GM18951 (cell line): ENCODE data around the gene SGMS1.

Experiments used
- POLR2A ChIP-seq: IDR thresholded peaks from 4 replicates; pipeline ENCODE4 v1.6.1; 2011; ENCODE audit warnings: mild to moderate bottlenecking; ENCODE audit not compliant: insufficient read length, insufficient read depth; ENCODE audit errors: extremely low read depth
- in situ Hi-C: fragments of 300-500 bp; cut with MboI; formaldehyde crosslinking; loops from one replicate; pipeline ENCODE4 v1.12.0; 2022; ENCODE audit warnings: low sequenced_read_pairs, mixed read lengths, inconsistent platforms; ENCODE audit not compliant: unreplicated experiment

Gene SGMS1

DNA sequence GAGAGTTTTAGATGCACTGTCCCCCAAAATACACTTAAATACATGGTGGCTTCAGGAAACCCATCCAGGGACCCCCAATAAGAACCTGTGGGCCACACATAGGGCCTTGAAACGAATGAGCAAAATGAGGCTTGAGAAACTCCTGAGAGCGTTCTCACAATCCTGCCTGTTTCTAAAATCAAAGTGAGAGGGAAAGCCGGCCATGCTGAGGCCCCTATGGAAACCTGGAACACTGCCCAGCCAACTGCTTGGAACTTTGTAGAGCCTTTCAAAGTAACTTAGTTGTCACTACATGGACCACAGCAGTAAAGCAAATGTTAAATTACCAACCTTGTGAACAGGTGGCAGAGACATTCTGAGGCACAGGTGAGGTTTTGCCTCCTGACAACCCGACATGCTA lies 13.4 kb downstream of the SGMS1 start:
- in situ Hi-C loops = no loop called here
- no peak for TF ChIP-seq POLR2A

DNA sequence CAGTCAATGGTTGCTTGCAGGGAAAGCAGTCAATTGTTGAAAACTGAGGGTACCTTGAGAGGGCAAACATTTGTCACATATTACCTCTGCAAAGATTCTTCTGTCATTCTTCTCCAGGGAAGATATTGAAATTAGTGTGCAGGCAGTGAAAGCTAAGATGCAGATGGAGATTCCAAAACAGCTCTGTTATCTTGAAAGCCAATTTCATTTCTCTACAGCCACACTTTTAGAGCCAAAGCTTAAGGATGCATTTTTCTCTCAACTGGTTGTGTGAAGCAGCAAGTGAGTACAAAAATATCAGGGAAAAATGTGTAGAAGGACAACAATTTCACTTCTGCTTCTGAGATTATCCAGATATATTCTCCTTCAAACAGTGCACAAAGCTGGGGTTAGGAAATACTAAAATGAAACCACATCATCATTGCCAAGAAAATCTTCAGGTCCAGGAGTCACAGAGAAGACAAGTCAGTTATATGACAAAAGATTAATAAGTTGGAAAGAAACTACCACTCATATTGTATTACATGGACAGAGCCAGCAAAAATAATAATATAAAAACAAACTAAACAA lies 16.3 kb downstream of the SGMS1 start:
- TF ChIP-seq POLR2A = no peak
- in situ Hi-C loops = no loop called here

DNA sequence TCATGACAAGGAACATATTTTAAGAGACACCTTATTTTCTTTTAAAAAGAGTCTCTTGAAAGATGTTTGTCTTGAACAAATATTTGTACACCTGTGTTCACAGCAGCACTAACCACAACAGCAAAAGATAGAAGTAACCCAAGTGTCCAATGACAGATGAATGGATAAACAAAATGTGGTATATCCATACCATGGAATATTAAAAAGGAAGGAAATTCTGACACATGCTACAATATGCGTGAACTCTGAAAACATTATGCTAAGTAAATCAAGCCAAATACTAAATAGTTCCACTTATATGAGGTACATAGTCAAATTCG lies 17.8 kb downstream of the SGMS1 start:
- in situ Hi-C loops = no loop called here
- TF ChIP-seq POLR2A = no peak

- in situ Hi-C loops = no loop called here
- TF ChIP-seq POLR2A = no peak
These were observed 18.3 kb downstream of the SGMS1 start for GRCh38 chr10:50605269-50605950.

- no peak for TF ChIP-seq POLR2A
- in situ Hi-C loops = no loop called here
These were observed 18.9 kb downstream of the SGMS1 start for GRCh38 chr10:50604809-50605208.

DNA sequence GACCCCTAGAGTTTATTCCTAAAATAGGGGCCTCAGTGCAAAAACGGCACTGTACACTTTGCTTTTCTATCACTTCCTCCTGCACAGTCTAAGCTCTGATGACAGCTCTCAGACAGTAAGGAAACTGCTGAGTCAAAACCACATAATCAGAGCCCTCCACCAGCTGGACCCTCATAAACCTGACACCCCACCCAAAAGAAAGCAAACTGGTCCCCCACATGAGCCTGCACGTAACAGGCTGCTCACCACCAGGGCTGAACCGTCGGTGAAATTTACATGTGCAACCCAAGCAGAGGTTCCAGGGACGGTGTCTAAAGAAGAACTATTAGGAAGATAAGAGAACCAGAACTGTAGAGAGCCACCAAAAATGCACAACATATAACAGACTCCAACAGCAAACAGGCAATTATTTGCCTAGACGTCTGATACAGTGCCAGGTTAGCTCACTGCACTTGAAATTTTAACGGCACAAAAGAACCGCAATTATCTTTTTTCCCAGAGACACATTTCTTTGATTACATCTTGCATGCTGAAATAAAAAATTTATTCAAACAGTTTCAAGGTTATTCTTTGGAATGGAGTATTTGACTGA lies 19.6 kb downstream of the SGMS1 start:
- in situ Hi-C loops = no loop called here
- TF ChIP-seq POLR2A = no peak

DNA sequence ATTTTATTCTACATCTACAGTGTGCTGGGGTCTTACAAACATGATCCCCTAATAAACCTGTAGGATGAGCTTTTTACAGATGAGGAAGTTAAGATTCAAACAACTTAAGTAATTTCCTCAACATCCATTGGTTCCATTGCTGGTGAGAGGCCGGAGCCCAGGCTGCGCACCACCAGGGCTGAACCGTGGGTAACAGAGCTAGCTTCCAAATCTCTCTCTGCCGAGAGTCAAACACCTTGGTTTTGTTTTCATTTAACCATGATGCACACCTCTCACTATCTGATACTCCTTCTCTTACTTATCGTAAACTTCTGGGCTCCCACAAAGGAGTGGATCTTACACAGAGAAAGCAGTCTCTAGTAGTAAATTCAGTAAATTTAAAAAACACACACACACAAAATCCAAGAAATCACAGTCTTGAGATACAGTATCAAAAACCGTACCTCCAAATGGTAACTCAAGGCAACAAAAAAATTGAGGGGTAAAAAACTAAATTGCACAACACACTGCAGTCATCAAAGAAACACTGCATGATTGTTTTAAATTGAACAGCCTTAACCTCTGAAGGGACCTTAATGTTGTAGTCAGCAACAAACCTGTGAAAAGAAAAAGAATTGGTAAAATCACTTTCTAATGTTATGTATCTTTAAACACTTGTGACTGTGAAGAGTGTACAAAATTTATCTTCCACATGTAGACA lies 20.5 kb downstream of the SGMS1 start:
- in situ Hi-C loops = no loop called here
- no peak for TF ChIP-seq POLR2A

- in situ Hi-C loops = no loop called here
- TF ChIP-seq POLR2A = no peak
These were observed 21.8 kb downstream of the SGMS1 start for GRCh38 chr10:50601974-50602373.

DNA sequence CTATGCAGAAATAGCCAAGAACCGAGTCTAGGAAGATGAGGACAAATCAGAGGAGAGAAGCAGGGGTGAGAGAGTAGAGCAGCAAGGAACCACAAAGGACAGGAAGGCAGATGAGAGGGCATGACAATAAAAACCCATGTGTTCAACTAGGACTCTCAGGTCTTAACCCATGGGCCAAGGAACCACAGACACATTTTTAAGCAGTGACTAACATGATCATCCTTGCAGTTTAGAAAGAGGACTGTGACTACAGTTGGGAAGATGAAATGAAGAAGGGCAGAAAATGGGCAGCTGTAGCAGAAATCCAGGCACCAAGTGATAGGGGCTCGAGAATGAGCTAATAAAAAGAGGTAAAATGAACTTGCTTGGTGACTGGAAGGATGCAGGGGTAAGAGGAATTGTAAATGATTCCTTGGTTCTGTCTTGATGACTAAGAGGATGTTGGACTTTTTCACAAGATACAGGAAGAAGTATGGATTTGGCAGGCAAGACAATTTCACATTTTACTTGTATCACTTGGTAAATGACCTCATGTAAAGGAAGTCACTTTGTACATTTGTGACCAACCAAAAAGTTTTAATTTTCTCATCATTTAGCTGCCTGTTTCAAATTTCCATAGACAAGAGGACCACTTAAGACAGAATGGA lies 22.8 kb downstream of the SGMS1 start:
- TF ChIP-seq POLR2A = no peak
- in situ Hi-C loops = no loop called here

- in situ Hi-C loops = no loop called here
- no peak for TF ChIP-seq POLR2A
These were observed 23.5 kb downstream of the SGMS1 start for GRCh38 chr10:50600286-50600685.

DNA sequence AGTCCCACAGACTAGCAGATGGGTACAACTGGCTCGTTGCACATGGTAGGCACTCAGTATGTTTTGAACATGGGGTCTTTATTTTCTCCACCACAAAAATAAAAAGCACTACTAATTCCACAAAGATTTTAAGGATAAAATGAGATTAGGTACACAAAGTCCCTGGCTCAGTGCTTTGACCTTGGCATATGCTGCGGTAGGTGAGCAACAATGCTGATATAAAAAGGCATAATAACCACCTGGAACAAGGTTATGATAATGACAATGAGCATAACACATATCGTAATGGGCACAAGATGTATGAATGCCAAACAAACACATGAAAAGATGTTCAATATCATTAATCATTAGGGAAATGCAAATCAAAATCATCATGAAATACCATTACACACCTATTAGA lies 26.9 kb downstream of the SGMS1 start:
- TF ChIP-seq POLR2A = no peak
- in situ Hi-C loops = no loop called here

- no peak for TF ChIP-seq POLR2A
- in situ Hi-C loops = no loop called here
These were observed 27.3 kb downstream of the SGMS1 start for GRCh38 chr10:50596456-50596855.

DNA sequence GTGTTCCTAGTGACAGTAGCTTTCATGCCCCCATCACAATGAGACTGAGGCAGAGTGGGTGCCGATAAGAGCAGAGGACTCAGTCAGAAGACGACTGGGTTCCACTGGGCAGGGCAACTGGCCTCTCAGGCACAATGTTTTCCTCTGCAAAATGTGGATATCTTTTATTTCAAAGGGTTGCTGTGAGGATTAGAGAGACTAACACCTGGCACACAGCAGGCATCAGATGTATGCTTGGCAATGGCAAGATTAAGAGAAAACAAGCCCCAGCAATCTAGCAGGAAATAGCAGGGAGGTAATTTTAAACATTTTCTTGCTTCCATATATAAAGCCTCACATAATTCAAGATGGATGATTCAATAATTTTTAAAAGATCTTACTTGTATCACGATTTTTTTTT lies 28.0 kb downstream of the SGMS1 start:
- no peak for TF ChIP-seq POLR2A
- in situ Hi-C loops = no loop called here
